Vagina (tissue), 2 donors: Measurements from ENCODE around the gene WDFY2.

Experiments used
- CTCF ChIP-seq, 3 experiments: fragments of 450-650 bp in 2 of 3; fragments of 200-600 bp in 1 of 3; sonication (generic) in 1 of 3; IDR thresholded peaks; one replicate each; pipeline ENCODE4 v1.5.1; 2017 to 2019; ENCODE audit warnings: antibody characterized with exemption in 3 of 3, mild to moderate bottlenecking in 2 of 3, moderate library complexity in 2 of 3
- POLR2A ChIP-seq, 2 donors: fragments of 450-650 bp; IDR thresholded peaks; one replicate each; pipeline ENCODE4 v1.6.1; 2017; ENCODE audit warnings: antibody characterized with exemption in 2 of 2, mild to moderate bottlenecking in 2 of 2, moderate library complexity in 2 of 2

GRCh38 chr13:51549593-51549992, 34.7 kb upstream of the WDFY2 start:
- TF ChIP-seq POLR2A (IDR thresholded peaks at IDR 0.05), result no peak
- no peak for TF ChIP-seq CTCF (IDR thresholded peaks at IDR 0.05)
